ENCODE results near the gene SMURF1.
"Not testable (repeated sequence)": the region's sequence is repeated elsewhere in the genome, so short reads cannot be mapped to it uniquely, and the experiment has no call there.

The SMURF1 gene

DNA sequence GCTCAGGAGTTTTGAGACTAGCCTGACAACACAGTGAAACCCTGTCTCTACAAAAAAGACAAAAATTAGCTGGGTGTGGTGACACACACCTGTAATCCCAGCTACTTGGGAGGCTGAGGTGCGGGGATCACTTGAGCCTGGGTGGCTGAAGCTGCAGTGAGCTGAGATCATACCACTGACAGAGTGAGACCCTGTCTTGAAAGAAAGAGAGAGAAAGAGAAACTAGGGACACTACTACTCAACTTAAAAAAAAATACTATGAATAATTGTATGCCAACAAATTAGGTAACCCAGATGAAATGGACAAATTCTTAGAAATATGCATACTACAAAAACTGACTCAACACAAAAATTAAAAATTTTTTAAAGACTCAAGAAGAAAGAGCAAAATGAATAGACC, 28.5 kb downstream of the SMURF1 start:
- H3K36me3 ChIP-seq (ENCODE audit: insufficient read depth, low read depth, low read length) = peaks cover 4% of the 10 kb centered on the region; the same call in 1 of the 2 replicates
- no peak overlapping the region for H3K27ac ChIP-seq (ENCODE audit: low read length)
- H3K4me1 ChIP-seq (ENCODE audit: insufficient read depth, low read length) = peaks cover 21% of the 10 kb centered on the region
- no peak overlapping the region for H3K9ac ChIP-seq (ENCODE audit: low read depth, low read length)
- H3K4me3 ChIP-seq (ENCODE audit: low read length) = no peak overlapping the region
- H3K9me3 ChIP-seq (ENCODE audit: insufficient read depth, low read depth, low read length) = no peaks in the 10 kb centered on the region
- H3K27me3 ChIP-seq (ENCODE audit: insufficient read depth, low read length) = no peaks in the 10 kb centered on the region

GRCh38 chr7:99112979-99113378, 30.9 kb downstream of the SMURF1 start:
- peaks cover 23% of the 10 kb centered on the region for H3K4me1 ChIP-seq (ENCODE audit: insufficient read depth, low read length)
- H3K9ac ChIP-seq (ENCODE audit: low read depth, low read length) = no peak overlapping the region
- no peaks in the 10 kb centered on the region for H3K27me3 ChIP-seq (ENCODE audit: insufficient read depth, low read length)
- H3K4me3 ChIP-seq (ENCODE audit: low read length) = no peak overlapping the region
- H3K36me3 ChIP-seq (ENCODE audit: insufficient read depth, low read depth, low read length) = no peaks in the 10 kb centered on the region
- H3K27ac ChIP-seq (ENCODE audit: low read length) = no peak overlapping the region
- no peaks in the 10 kb centered on the region for H3K9me3 ChIP-seq (ENCODE audit: insufficient read depth, low read depth, low read length)

DNA sequence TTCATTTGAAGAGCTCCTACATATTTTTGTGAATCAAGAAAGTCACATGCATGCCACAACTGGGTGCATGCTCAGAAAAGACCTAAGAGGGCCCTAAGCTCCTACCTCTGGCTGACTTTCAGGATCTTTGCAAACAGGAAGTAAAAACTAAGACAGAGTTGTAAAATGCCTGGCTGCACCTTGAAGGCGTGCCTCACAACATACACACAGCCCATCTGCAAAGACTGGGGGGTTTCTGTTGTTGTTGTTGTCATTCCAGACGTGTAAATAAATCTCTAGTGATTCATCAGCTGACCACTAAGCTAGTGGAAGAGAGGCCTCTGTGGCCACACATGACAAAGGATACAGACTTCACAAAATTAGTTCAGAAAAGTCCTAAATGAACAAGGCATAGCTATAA, 31.8 kb downstream of the SMURF1 start:
- no peaks in the 10 kb centered on the region for H3K9me3 ChIP-seq (ENCODE audit: insufficient read depth, low read depth, low read length)
- H3K9ac ChIP-seq (ENCODE audit: low read depth, low read length) = no peak overlapping the region
- H3K27ac ChIP-seq (ENCODE audit: low read length) = no peak overlapping the region
- H3K4me1 ChIP-seq (ENCODE audit: insufficient read depth, low read length) = peaks cover 32% of the 10 kb centered on the region
- H3K36me3 ChIP-seq (ENCODE audit: insufficient read depth, low read depth, low read length) = no peaks in the 10 kb centered on the region
- H3K4me3 ChIP-seq (ENCODE audit: low read length) = no peak overlapping the region
- H3K27me3 ChIP-seq (ENCODE audit: insufficient read depth, low read length) = no peaks in the 10 kb centered on the region

- Histone ChIP-seq H3K4me1 (ENCODE audit: insufficient read depth, low read length) (peaks cover 37% of the 10 kb centered on the region), H3K36me3 (ENCODE audit: insufficient read depth, low read depth, low read length) (no peaks in the 10 kb centered on the region), H3K4me3 (ENCODE audit: low read length) (no peak overlapping the region), H3K27me3 (ENCODE audit: insufficient read depth, low read length) (no peaks in the 10 kb centered on the region), H3K27ac (ENCODE audit: low read length) (no peak overlapping the region), H3K9ac (ENCODE audit: low read depth, low read length) (no peak overlapping the region), H3K9me3 (ENCODE audit: insufficient read depth, low read depth, low read length) (no peaks in the 10 kb centered on the region)
Observed at GRCh38 chr7:99111591-99111990, 32.3 kb downstream of the SMURF1 start.

GRCh38 chr7:99109108-99110051, 34.5 kb downstream of the SMURF1 start:
- Histone ChIP-seq H3K27ac (ENCODE audit: low read length) (no peak overlapping the region), H3K4me1 (ENCODE audit: insufficient read depth, low read length) (peaks cover 43% of the 10 kb centered on the region), H3K9ac (ENCODE audit: low read depth, low read length) (no peak overlapping the region), H3K4me3 (ENCODE audit: low read length) (no peak overlapping the region), H3K9me3 (ENCODE audit: insufficient read depth, low read depth, low read length) (no peaks in the 10 kb centered on the region), H3K36me3 (ENCODE audit: insufficient read depth, low read depth, low read length) (no peaks in the 10 kb centered on the region), H3K27me3 (ENCODE audit: insufficient read depth, low read length) (no peaks in the 10 kb centered on the region)

GRCh38 chr7:99108613-99109012, 35.3 kb downstream of the SMURF1 start:
- Histone ChIP-seq H3K9ac (ENCODE audit: low read depth, low read length) (no peak overlapping the region), H3K36me3 (ENCODE audit: insufficient read depth, low read depth, low read length) (no peaks in the 10 kb centered on the region), H3K27ac (ENCODE audit: low read length) (no peak overlapping the region), H3K27me3 (ENCODE audit: insufficient read depth, low read length) (no peaks in the 10 kb centered on the region), H3K4me3 (ENCODE audit: low read length) (no peak overlapping the region), H3K9me3 (ENCODE audit: insufficient read depth, low read depth, low read length) (no peaks in the 10 kb centered on the region), H3K4me1 (ENCODE audit: insufficient read depth, low read length) (peaks cover 43% of the 10 kb centered on the region)

DNA sequence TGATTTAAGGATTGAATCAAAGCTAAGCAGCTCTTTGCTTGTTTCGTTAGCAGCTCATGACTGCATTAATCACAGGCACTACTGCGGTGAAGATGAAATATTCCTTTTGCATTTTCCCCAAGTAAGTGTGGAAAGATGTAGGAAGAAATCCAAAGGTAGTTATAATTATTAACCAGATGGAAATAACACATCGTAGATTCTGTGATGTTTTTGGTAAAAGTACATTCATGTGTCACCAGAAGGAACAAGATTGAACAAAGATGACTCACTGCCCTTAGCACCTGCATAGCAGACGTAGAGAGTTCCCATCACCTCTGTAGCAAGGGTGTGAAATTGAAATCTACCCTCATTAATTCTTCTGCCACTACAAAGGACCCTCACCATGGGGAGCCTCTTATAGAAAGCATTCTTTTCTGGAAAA, 37.1 kb downstream of the SMURF1 start:
- Histone ChIP-seq H3K27ac (ENCODE audit: low read length) (no peak overlapping the region), H3K4me1 (ENCODE audit: insufficient read depth, low read length) (peaks cover 34% of the 10 kb centered on the region), H3K27me3 (ENCODE audit: insufficient read depth, low read length) (no peaks in the 10 kb centered on the region), H3K9ac (ENCODE audit: low read depth, low read length) (no peak overlapping the region; the same call in 1 of the 2 replicates), H3K36me3 (ENCODE audit: insufficient read depth, low read depth, low read length) (no peaks in the 10 kb centered on the region), H3K9me3 (ENCODE audit: insufficient read depth, low read depth, low read length) (no peaks in the 10 kb centered on the region), H3K4me3 (ENCODE audit: low read length) (no peak overlapping the region)

DNA sequence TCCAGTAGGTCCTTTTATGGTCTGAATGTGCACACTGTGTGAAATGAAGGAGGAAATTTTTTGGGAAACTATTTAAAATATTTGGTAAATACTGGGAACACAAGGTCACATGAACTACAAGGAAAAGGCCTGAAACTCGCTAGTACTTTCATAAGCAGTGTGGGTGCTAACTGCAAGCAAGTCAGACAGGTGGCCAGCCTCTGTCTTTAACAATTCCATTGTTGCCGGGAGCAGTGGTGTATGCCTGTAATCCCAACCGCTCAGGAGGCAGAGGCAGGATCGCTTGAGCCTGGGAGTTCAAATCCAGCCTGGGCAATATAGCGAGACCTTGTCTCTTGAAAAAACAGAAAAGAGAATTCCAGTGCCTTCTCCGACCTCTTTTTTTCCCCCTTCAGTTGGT, 37.5 kb downstream of the SMURF1 start:
- H3K27me3 ChIP-seq (ENCODE audit: insufficient read depth, low read length) = no peaks in the 10 kb centered on the region
- H3K4me1 ChIP-seq (ENCODE audit: insufficient read depth, low read length) = peaks cover 30% of the 10 kb centered on the region
- no peak overlapping the region for H3K4me3 ChIP-seq (ENCODE audit: low read length)
- H3K9me3 ChIP-seq (ENCODE audit: insufficient read depth, low read depth, low read length) = no peaks in the 10 kb centered on the region
- H3K27ac ChIP-seq (ENCODE audit: low read length) = no peak overlapping the region
- no peak overlapping the region; the same call in 1 of the 2 replicates for H3K9ac ChIP-seq (ENCODE audit: low read depth, low read length)
- no peaks in the 10 kb centered on the region for H3K36me3 ChIP-seq (ENCODE audit: insufficient read depth, low read depth, low read length)

DNA sequence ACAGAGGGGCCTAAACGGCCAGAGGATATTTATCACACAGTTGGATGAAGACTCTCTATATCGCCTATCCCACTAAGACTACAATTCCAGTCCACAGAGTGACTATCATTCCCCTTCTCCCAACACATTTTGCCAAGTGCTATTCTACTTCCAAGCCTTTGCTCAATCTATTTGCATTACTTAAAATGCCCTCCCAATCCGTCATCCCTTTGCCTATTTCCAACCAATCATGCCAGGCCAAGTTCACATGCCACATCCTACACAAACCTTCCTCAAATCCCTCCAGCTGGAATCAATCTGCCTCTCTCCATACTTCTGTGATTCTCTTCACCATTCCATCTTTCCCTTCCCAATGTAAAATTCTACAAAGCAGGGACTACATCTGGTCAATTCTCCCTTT, 38.2 kb downstream of the SMURF1 start:
- Histone ChIP-seq H3K36me3 (ENCODE audit: insufficient read depth, low read depth, low read length) (no peaks in the 10 kb centered on the region), H3K9ac (ENCODE audit: low read depth, low read length) (no peak overlapping the region), H3K4me1 (ENCODE audit: insufficient read depth, low read length) (peaks cover 26% of the 10 kb centered on the region), H3K4me3 (ENCODE audit: low read length) (no peak overlapping the region), H3K27me3 (ENCODE audit: insufficient read depth, low read length) (no peaks in the 10 kb centered on the region), H3K9me3 (ENCODE audit: insufficient read depth, low read depth, low read length) (no peaks in the 10 kb centered on the region), H3K27ac (ENCODE audit: low read length) (no peak overlapping the region)

- no peak overlapping the region for H3K9ac ChIP-seq (ENCODE audit: low read depth, low read length)
- H3K9me3 ChIP-seq (ENCODE audit: insufficient read depth, low read depth, low read length) = no peaks in the 10 kb centered on the region
- H3K27ac ChIP-seq (ENCODE audit: low read length) = no peak overlapping the region
- H3K27me3 ChIP-seq (ENCODE audit: insufficient read depth, low read length) = no peaks in the 10 kb centered on the region
- peaks cover 22% of the 10 kb centered on the region for H3K4me1 ChIP-seq (ENCODE audit: insufficient read depth, low read length)
- no peaks in the 10 kb centered on the region for H3K36me3 ChIP-seq (ENCODE audit: insufficient read depth, low read depth, low read length)
- H3K4me3 ChIP-seq (ENCODE audit: low read length) = no peak overlapping the region
Observed at GRCh38 chr7:99104631-99105030, 39.3 kb downstream of the SMURF1 start.

DNA sequence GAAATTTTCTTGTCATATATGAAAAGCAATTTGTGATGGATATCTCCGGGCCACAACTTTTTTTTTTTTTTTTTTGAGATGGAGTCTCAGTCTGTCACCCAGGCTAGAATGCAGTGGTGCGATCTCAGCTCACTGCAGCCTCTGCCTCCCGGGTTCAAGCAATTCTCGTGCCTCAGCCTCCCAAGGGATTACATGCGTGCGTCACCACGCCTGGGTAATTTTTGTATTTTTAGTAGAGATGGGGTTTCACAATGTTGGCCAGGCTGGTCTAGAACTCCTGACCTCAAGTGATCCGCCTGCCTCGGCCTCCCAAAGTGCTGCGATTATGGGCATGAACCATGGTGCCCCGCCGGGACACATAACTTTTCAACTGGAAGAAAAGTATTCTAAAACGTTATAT, 40.1 kb downstream of the SMURF1 start:
- H3K9me3 ChIP-seq (ENCODE audit: insufficient read depth, low read depth, low read length); H3K4me3 ChIP-seq (ENCODE audit: low read length); H3K36me3 ChIP-seq (ENCODE audit: insufficient read depth, low read depth, low read length); H3K27me3 ChIP-seq (ENCODE audit: insufficient read depth, low read length); H3K27ac ChIP-seq (ENCODE audit: low read length); H3K9ac ChIP-seq (ENCODE audit: low read depth, low read length): not testable (repeated sequence)
- H3K4me1 ChIP-seq (ENCODE audit: insufficient read depth, low read length) = peaks cover 27% of the 10 kb centered on the region

All from iPS-20b (cell line).